DMS53 treated with DMSO at 0.1 percent for 48 hours (cell line): ENCODE results near the gene NT5DC3.

Experiments used
- DNase-seq: peaks from one replicate; lab custom pipeline; 2025; ENCODE audit not compliant: unreplicated experiment; lab: John Stamatoyannopoulos, UW

The NT5DC3 gene

GRCh38 chr12:103756443-103756842 is 84.6 kb downstream of the NT5DC3 start:
- DNase-seq, result no peak

- no peak for DNase-seq
Measured at GRCh38 chr12:103755425-103755824, 85.6 kb downstream of the NT5DC3 start.

- DNase-seq, result no peak
Measured at GRCh38 chr12:103751600-103751999, 89.4 kb downstream of the NT5DC3 start.

- DNase-seq, result no peak
Measured at GRCh38 chr12:103751171-103751570, 89.9 kb downstream of the NT5DC3 start.

GRCh38 chr12:103748875-103749274 is 92.2 kb downstream of the NT5DC3 start:
- DNase-seq, result no peak

- no peak for DNase-seq
Measured at GRCh38 chr12:103748002-103748401, 93.0 kb downstream of the NT5DC3 start.

GRCh38 chr12:103745962-103746361 is 95.1 kb downstream of the NT5DC3 start:
- no peak for DNase-seq

- DNase-seq, result no peak
Measured at GRCh38 chr12:103743788-103744187, 97.2 kb downstream of the NT5DC3 start.

- DNase-seq, result peak; percentile 78
Measured at GRCh38 chr12:103742349-103742932, 98.6 kb downstream of the NT5DC3 start.

- peak; percentile 35 for DNase-seq
Measured at GRCh38 chr12:103737881-103738280, 103.2 kb downstream of the NT5DC3 start.

GRCh38 chr12:103736572-103736971 is 104.5 kb downstream of the NT5DC3 start:
- DNase-seq, result no peak

GRCh38 chr12:103735291-103735690 is 105.7 kb downstream of the NT5DC3 start:
- no peak for DNase-seq

GRCh38 chr12:103734863-103735262 is 106.2 kb downstream of the NT5DC3 start:
- DNase-seq, result no peak

GRCh38 chr12:103731539-103731938 is 109.5 kb downstream of the NT5DC3 start:
- DNase-seq, result no peak

GRCh38 chr12:103729499-103729898 is 111.5 kb downstream of the NT5DC3 start:
- DNase-seq, result no peak

GRCh38 chr12:103728323-103728722 is 112.7 kb downstream of the NT5DC3 start:
- DNase-seq, result no peak

- DNase-seq, result no peak
Measured at GRCh38 chr12:103727638-103728037, 113.4 kb downstream of the NT5DC3 start.

GRCh38 chr12:103725398-103725797 is 115.6 kb downstream of the NT5DC3 start:
- no peak for DNase-seq
